PC-9 (cell line): ENCODE results near the gene FAM210B. TPM values are rescaled to one million over a fixed set of nuclear protein-coding genes. Genes with fewer than 3 reads are reported as not detected.

Experiments used
- BruUV-seq: library from RNA; stranded (reverse); fragments of 400-500 nt; replicated peaks from 2 replicates; lab custom pipeline; 2021; lab: Mats Ljungman, UMichigan
- CTCF ChIA-PET: fragments of 300-600 bp; sonication (Branson Sonifier 250); formaldehyde crosslinking; loops from one replicate; lab custom pipeline; 2022; ENCODE audit warnings: antibody characterized with exemption; lab: Charles Lee
- POLR2A ChIA-PET: fragments of 300-600 bp; sonication (Branson Sonifier 250); formaldehyde crosslinking; loops from one replicate; lab custom pipeline; 2022; ENCODE audit warnings: antibody characterized with exemption; ENCODE audit not compliant: unreplicated experiment; lab: Charles Lee
- DNase-seq, 2 experiments: peaks; one replicate each; pipeline versions ENCODE4 v3.0.0 to v3.0.0-alpha.2; 2015 to 2022; ENCODE audit warnings: mixed read lengths in 1 of 2
- H2AFZ ChIP-seq: fragments of 200-600 bp; sonication (generic); 2 replicates; pipeline ENCODE4 v1.8.1; 2017; ENCODE audit warnings: antibody characterized with exemption
- H3F3A ChIP-seq: fragments of 200-600 bp; sonication (generic); 2 replicates; pipeline ENCODE4 v1.8.1; 2017; ENCODE audit warnings: antibody characterized with exemption, mild to moderate bottlenecking, low read depth; ENCODE audit not compliant: insufficient read depth
- H3K27ac ChIP-seq: fragments of 200-600 bp; sonication (generic); 2 replicates; pipeline ENCODE4 v1.6.1; 2016; ENCODE audit warnings: mixed run types
- H3K27me3 ChIP-seq: fragments of 200-600 bp; sonication (generic); 2 replicates; pipeline ENCODE4 v1.6.1; 2016; ENCODE audit warnings: low read depth, mixed run types; ENCODE audit not compliant: insufficient read depth
- H3K36me3 ChIP-seq: fragments of 200-600 bp; sonication (generic); 2 replicates; pipeline ENCODE4 v1.6.1; 2016; ENCODE audit warnings: low read depth, mixed run types
- H3K4me1 ChIP-seq: fragments of 200-600 bp; sonication (generic); replicated peaks from 2 replicates; pipeline ENCODE4 v1.6.1; 2016; ENCODE audit warnings: mixed run types; ENCODE audit not compliant: insufficient read depth
- H3K4me2 ChIP-seq: fragments of 200-600 bp; sonication (generic); 2 replicates; pipeline ENCODE4 v1.6.1; 2017; ENCODE audit warnings: mixed run types
- H3K4me3 ChIP-seq: fragments of 200-600 bp; sonication (generic); 2 replicates; pipeline ENCODE4 v1.6.1; 2016; ENCODE audit warnings: mixed run types
- H3K79me2 ChIP-seq: fragments of 200-600 bp; sonication (generic); 2 replicates; pipeline ENCODE4 v1.6.1; 2017; ENCODE audit warnings: low read depth, mixed run types
- H3K9me2 ChIP-seq: fragments of 200-600 bp; sonication (generic); 2 replicates; pipeline ENCODE4 v1.8.1; 2017; ENCODE audit warnings: mild to moderate bottlenecking; ENCODE audit not compliant: insufficient read depth
- H3K9me3 ChIP-seq: fragments of 200-600 bp; sonication (generic); 2 replicates; pipeline ENCODE4 v1.8.1; 2016; ENCODE audit warnings: low read depth; ENCODE audit not compliant: insufficient read depth
- H4K20me1 ChIP-seq: fragments of 200-600 bp; sonication (generic); 2 replicates; pipeline ENCODE4 v1.8.1; 2017; ENCODE audit not compliant: insufficient read depth
- CTCF ChIP-seq: fragments of 200-600 bp; sonication (generic); conservative IDR thresholded peaks from 2 replicates; pipeline ENCODE4 v1.6.1; 2017; ENCODE audit warnings: mixed run types, antibody characterized with exemption, mild to moderate bottlenecking, moderate library complexity
- EZH2 ChIP-seq: fragments of 200-600 bp; sonication (generic); IDR thresholded peaks from 2 replicates; pipeline ENCODE4 v1.8.0; 2017; ENCODE audit warnings: antibody characterized with exemption, low read depth
- intact Hi-C: fragments of 100-400 bp; cut with micrococcal nuclease; formaldehyde crosslinking; loops from one replicate; pipeline ENCODE4 v1.10.0; 2022; ENCODE audit not compliant: unreplicated experiment
- total RNA-seq: library from RNA; stranded (reverse); gene quantifications from 2 replicates; pipeline ENCODE4 v1.2.3, GENCODE V29; 2021

FAM210B gene
- total RNA-seq, 1 experiment from 2014 or later, result 21.4 TPM

GRCh38 chr20:56361900-56362299 is 3.1 kb downstream of the FAM210B start:
- intact Hi-C loops, result no loop called here
- Histone ChIP-seq H3K79me2 (no peaks in the 10 kb centered on the region), H4K20me1 (no peaks in the 10 kb centered on the region), H3K36me3 (no peaks in the 10 kb centered on the region), H3K4me3 (no peak overlapping the region), H3K9me2 (no peaks in the 10 kb centered on the region), H3K4me2 (no peak overlapping the region), H3F3A (peaks cover 9% of the 10 kb centered on the region), H3K9me3 (no peaks in the 10 kb centered on the region), H3K4me1 (peaks cover 17% of the 10 kb centered on the region), H3K27ac (no peak overlapping the region), H2AFZ (no peak overlapping the region), H3K27me3 (0 out of 2 replicates have a peak, but pooled peaks cover 6% of the 10 kb centered on the region)
- no peak for TF ChIP-seq EZH2
- TF ChIP-seq CTCF, result no peak
- CTCF ChIA-PET, result no interaction called here
- DNase-seq, result no peak
- POLR2A ChIA-PET, result no interaction called here
- BruUV-seq, result no TSS peak

GRCh38 chr20:56362833-56363413 is 4.1 kb downstream of the FAM210B start:
- intact Hi-C loops, result no loop called here
- H3K4me3 ChIP-seq, result no peak overlapping the region
- POLR2A ChIA-PET, result no interaction called here
- peaks cover 6% of the 10 kb centered on the region for H3F3A ChIP-seq
- H3K9me3 ChIP-seq, result no peaks in the 10 kb centered on the region
- TF ChIP-seq CTCF (no peak), EZH2 (no peak)
- peaks cover 15% of the 10 kb centered on the region for H3K4me1 ChIP-seq
- no peak overlapping the region for H3K4me2 ChIP-seq
- no peaks in the 10 kb centered on the region for H3K27me3 ChIP-seq
- H3K9me2 ChIP-seq, result no peaks in the 10 kb centered on the region
- no peaks in the 10 kb centered on the region for H4K20me1 ChIP-seq
- DNase-seq, result no peak
- H3K27ac ChIP-seq, result no peak overlapping the region
- H3K79me2 ChIP-seq, result no peaks in the 10 kb centered on the region
- no peak overlapping the region for H2AFZ ChIP-seq
- CTCF ChIA-PET, result no interaction called here
- no TSS peak for BruUV-seq
- H3K36me3 ChIP-seq, result no peaks in the 10 kb centered on the region

GRCh38 chr20:56363491-56363890 is 4.7 kb downstream of the FAM210B start:
- no peaks in the 10 kb centered on the region for H3K36me3 ChIP-seq
- intact Hi-C loops, result no loop called here
- H3K4me3 ChIP-seq, result no peak overlapping the region
- no peak overlapping the region for H3K27ac ChIP-seq
- peaks cover 2% of the 10 kb centered on the region; the same call in 1 of the 2 replicates for H3K9me3 ChIP-seq
- ChIA-PET CTCF (no interaction called here), POLR2A (no interaction called here)
- H3K4me2 ChIP-seq, result no peak overlapping the region
- no peaks in the 10 kb centered on the region for H3K27me3 ChIP-seq
- DNase-seq, result no peak
- no peak overlapping the region for H2AFZ ChIP-seq
- no peaks in the 10 kb centered on the region for H3K9me2 ChIP-seq
- H3K4me1 ChIP-seq, result peaks cover 9% of the 10 kb centered on the region
- BruUV-seq, result no TSS peak
- H3K79me2 ChIP-seq, result no peaks in the 10 kb centered on the region
- TF ChIP-seq CTCF, result no peak
- no peak for TF ChIP-seq EZH2
- H4K20me1 ChIP-seq, result no peaks in the 10 kb centered on the region
- peaks cover 2% of the 10 kb centered on the region for H3F3A ChIP-seq
